RWPE2 (cell line): Measurements from ENCODE around the gene EFCAB12.
A peak's percentile ranks its signal among the peaks of the same experiment; 100 is the strongest.

Experiments used
- ATAC-seq: fragments of 200-7000 bp; cut with Tn5 transposase; 3 replicates; pipeline ENCODE4 v1.9.1; 2021; ENCODE audit warnings: low read depth
- DNase-seq: peaks from one replicate; pipeline ENCODE4 v3.0.0-alpha.2; 2020; ENCODE audit warnings: low spot score
- H3K27ac ChIP-seq: fragments of 450-650 bp; 2 replicates; pipeline ENCODE4 v1.5.1; 2017; ENCODE audit warnings: mild to moderate bottlenecking; ENCODE audit not compliant: poor library complexity, severe bottlenecking
- H3K27me3 ChIP-seq: fragments of 250-450 bp; sonication (Bioruptor Pico); 2 replicates; pipeline ENCODE4 v1.5.1; 2021; ENCODE audit warnings: mild to moderate bottlenecking, moderate library complexity; ENCODE audit not compliant: insufficient read depth, poor library complexity, severe bottlenecking
- H3K36me3 ChIP-seq: fragments of 250-450 bp; sonication (Bioruptor Pico); 2 replicates; pipeline ENCODE4 v1.5.1; 2020; ENCODE audit warnings: low read depth, mild to moderate bottlenecking, moderate library complexity
- H3K4me1 ChIP-seq: fragments of 250-450 bp; sonication (Bioruptor Pico); 2 replicates; pipeline ENCODE4 v1.5.1; 2021; ENCODE audit warnings: mild to moderate bottlenecking, moderate library complexity; ENCODE audit not compliant: insufficient read depth, poor library complexity, severe bottlenecking
- H3K4me3 ChIP-seq: fragments of 250-450 bp; sonication (Bioruptor Pico); 2 replicates; pipeline ENCODE4 v1.5.1; 2021; ENCODE audit warnings: mild to moderate bottlenecking, moderate library complexity; ENCODE audit not compliant: severe bottlenecking
- H3K9me3 ChIP-seq: fragments of 250-450 bp; sonication (Bioruptor Pico); 2 replicates; pipeline ENCODE4 v1.5.1; 2021; ENCODE audit warnings: mild to moderate bottlenecking, moderate library complexity; ENCODE audit not compliant: severe bottlenecking
- TF ChIP-seq, protein P1 (sequence below): fragments of 450-650 bp; IDR thresholded peaks from one replicate; pipeline ENCODE4 v1.5.1; 2017; ENCODE audit warnings: mild to moderate bottlenecking, moderate library complexity; ENCODE audit not compliant: poor library complexity, severe bottlenecking

The EFCAB12 gene

DNA sequence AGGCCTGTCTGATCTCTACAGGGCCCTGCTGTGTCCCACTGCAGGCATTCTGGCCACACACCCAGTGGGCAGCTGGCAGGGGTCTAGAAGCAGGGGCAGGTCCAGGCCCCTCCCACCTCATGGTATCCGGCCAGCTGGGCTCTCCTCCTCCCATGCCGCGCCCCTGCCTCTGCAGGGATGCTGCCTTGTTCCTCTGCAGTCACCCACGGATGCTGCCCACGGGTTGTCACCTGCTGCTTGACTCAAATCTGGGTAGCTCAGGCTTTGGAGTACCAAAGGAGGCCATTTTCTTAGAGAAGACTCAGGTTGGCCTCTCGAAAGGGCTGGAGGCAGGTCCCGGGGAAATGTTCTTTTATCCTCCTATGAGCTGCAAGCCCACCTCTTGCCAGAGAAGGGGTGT, 25.0 kb downstream of the EFCAB12 start:
- TF ChIP-seq, protein P1, sequence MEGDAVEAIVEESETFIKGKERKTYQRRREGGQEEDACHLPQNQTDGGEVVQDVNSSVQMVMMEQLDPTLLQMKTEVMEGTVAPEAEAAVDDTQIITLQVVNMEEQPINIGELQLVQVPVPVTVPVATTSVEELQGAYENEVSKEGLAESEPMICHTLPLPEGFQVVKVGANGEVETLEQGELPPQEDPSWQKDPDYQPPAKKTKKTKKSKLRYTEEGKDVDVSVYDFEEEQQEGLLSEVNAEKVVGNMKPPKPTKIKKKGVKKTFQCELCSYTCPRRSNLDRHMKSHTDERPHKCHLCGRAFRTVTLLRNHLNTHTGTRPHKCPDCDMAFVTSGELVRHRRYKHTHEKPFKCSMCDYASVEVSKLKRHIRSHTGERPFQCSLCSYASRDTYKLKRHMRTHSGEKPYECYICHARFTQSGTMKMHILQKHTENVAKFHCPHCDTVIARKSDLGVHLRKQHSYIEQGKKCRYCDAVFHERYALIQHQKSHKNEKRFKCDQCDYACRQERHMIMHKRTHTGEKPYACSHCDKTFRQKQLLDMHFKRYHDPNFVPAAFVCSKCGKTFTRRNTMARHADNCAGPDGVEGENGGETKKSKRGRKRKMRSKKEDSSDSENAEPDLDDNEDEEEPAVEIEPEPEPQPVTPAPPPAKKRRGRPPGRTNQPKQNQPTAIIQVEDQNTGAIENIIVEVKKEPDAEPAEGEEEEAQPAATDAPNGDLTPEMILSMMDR, result no peak
- no peak for ATAC-seq
- Histone ChIP-seq H3K27me3 (no peaks in the 10 kb centered on the region), H3K36me3 (no peaks in the 10 kb centered on the region), H3K4me1 (no peaks in the 10 kb centered on the region), H3K4me3 (no peak overlapping the region), H3K9me3 (no peaks in the 10 kb centered on the region), H3K27ac (no peak overlapping the region)
- DNase-seq, result no peak

DNA sequence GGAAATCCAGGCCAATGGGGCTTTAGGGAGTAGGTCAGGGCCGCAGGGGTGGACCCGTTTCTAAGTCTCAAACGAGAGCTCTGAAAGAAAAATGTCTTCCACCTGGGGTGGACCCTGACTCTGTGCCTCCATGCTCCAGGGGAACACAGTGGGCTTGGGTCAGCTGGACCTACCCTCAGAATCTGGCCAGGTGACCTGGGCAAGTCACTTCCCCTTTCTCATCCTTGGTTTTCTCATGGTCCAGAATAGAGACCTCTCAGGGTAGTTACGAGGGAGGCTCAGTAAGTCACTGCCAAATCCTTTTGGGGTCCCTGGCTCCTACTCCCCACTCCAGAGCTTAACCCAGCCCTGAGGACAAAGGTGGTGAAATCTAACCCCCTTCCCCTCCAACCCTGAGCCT, 25.8 kb downstream of the EFCAB12 start:
- ATAC-seq (no peak), DNase-seq (no peak)
- peaks cover 5% of the 10 kb centered on the region for H3K4me1 ChIP-seq
- H3K36me3 ChIP-seq, result no peaks in the 10 kb centered on the region
- TF ChIP-seq, protein P1, result no peak
- H3K9me3 ChIP-seq, result no peaks in the 10 kb centered on the region
- H3K27ac ChIP-seq, result no peak overlapping the region
- no peak overlapping the region for H3K4me3 ChIP-seq
- H3K27me3 ChIP-seq, result no peaks in the 10 kb centered on the region

DNA sequence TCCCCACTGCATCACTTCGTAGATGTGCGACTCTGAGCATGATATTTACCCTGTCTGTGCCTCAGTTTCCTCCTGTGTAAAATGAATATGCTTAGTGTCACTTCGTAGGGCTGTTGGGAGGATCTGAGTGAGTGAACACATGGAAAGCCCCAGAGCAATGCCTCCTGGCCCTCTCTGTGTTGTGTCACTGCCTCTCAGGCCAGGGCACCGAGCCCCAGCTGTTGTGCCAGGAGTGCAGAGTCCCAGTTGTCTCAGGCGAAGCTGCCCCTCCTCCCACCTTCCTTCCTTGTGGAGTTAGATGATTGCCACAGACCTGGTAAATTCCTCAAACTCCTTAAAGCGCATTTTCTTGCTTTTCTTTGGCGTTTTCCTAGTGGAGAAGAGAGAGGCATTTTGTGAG, 26.2 kb downstream of the EFCAB12 start:
- no peaks in the 10 kb centered on the region for H3K27me3 ChIP-seq
- H3K27ac ChIP-seq, result no peak overlapping the region
- no peaks in the 10 kb centered on the region for H3K36me3 ChIP-seq
- no peak overlapping the region for H3K4me3 ChIP-seq
- H3K9me3 ChIP-seq, result no peaks in the 10 kb centered on the region
- H3K4me1 ChIP-seq, result peaks cover 5% of the 10 kb centered on the region
- DNase-seq (no peak), ATAC-seq (no peak)
- TF ChIP-seq, protein P1, result no peak

DNA sequence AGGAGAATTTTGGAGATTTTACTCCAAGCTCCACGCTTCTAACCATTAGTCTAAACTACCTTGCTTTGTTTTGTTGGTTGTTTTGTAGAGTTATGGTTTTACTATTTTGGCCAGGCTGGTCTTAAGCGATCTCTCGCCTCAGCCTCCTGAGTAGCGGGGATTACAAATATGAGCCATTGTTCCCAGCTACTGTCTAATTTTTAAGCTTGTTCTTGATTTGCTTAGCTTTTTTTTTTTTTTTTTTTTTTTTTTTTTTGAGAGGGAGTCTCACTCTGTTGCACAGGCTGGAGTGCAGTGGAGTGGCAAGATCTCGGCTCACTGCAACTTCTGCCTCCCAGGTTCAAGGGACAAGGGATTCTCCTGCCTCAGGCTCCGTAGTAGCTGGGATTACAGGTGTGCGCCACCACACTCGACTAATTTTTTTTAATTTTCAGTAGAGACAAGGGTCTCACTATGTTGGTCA, 28.5 kb downstream of the EFCAB12 start:
- Histone ChIP-seq H3K27ac (peak overlapping the region; percentile 49), H3K4me1 (peaks cover 5% of the 10 kb centered on the region), H3K27me3 (no peaks in the 10 kb centered on the region), H3K9me3 (no peaks in the 10 kb centered on the region), H3K36me3 (peaks cover 6% of the 10 kb centered on the region), H3K4me3 (peak overlapping the region; percentile 50)
- TF ChIP-seq, protein P1, result peak; percentile 70
- DNase-seq (no peak), ATAC-seq (no peak)

DNA sequence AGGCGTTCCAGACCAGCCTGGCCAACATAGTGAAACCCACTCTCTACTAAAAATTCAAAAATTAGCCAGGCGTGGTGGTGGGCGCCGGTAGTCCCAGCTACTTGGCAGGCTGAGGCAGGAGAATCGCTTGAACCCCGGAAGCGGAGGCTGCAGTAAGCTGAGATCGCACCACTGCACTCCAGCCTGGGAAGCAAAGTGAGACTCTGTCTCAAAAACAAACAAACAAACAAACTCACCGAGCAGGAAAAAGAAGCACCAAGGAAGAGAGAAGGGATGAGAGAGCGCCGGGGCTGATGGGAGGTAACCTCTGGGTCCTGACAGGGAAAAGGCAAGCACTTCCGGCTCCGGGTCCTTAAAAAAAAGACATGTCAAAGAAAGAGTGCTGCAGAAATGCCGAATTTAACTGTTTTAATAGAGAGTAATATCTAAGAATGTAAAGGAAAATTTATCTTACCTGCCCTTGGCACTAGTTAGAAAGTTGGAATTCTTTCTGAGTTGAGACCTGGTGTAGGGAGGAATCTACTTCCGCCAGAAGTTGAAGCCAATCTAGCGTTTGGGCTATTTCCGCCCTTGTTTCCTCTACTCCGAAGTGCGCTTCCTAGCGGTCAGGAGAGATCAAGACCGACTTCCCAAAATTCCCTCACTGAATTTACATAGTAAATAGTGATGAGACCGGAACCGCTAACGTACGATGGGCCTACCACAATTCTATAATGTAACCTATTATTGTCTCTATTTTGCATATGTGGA, 29.1 kb downstream of the EFCAB12 start:
- no peaks in the 10 kb centered on the region for H3K9me3 ChIP-seq
- ATAC-seq, result peak; percentile 86
- H3K27ac ChIP-seq, result peak overlapping the region; percentile 49
- peaks cover 5% of the 10 kb centered on the region for H3K4me1 ChIP-seq
- H3K36me3 ChIP-seq, result peaks cover 6% of the 10 kb centered on the region
- H3K4me3 ChIP-seq, result peak overlapping the region; percentile 50
- TF ChIP-seq, protein P1, result peak; percentile 96
- no peak for DNase-seq
- no peaks in the 10 kb centered on the region for H3K27me3 ChIP-seq
